IMR-90 (cell line): ENCODE data around the gene SNAP91. TPM values are rescaled to one million over a fixed set of nuclear protein-coding genes. Genes with fewer than 3 reads are reported as not detected.

Experiments
- ATAC-seq: fragments of 200-7000 bp; cut with Tn5 transposase; 2 replicates; pipeline ENCODE4 v1.9.1; 2020; ENCODE audit warnings: low read depth, mild to moderate bottlenecking, moderate library complexity
- BruUV-seq: library from RNA; stranded (reverse); fragments of 400-500 nt; replicated peaks from 2 replicates; lab custom pipeline; 2021; lab: Mats Ljungman, UMichigan
- CTCF ChIA-PET: fragments of 300-600 bp; formaldehyde crosslinking; extraction: SDS; loops from one replicate; lab custom pipeline; 2021; ENCODE audit warnings: antibody characterized with exemption; lab: Yijun Ruan, JAX
- POLR2A ChIA-PET: fragments of 300-600 bp; sonication (Branson Sonifier 250); formaldehyde crosslinking; loops from one replicate; lab custom pipeline; 2022; ENCODE audit warnings: antibody characterized with exemption; ENCODE audit not compliant: unreplicated experiment; lab: Charles Lee
- DNase-seq: peaks from one replicate; pipeline ENCODE4 v3.0.0; 2013
- H2AFZ ChIP-seq: replicated peaks from 2 replicates; pipeline ENCODE3; 2013; ENCODE audit warnings: low read length, mild to moderate bottlenecking; ENCODE audit not compliant: poor library complexity
- H2AK5ac ChIP-seq: 2 replicates; pipeline ENCODE4 v1.6.1; 2013; ENCODE audit warnings: low read depth, low read length, inconsistent platforms
- H2AK9ac ChIP-seq: replicated peaks from 2 replicates; pipeline ENCODE3; 2013; ENCODE audit warnings: mild to moderate bottlenecking, low read depth, low read length, moderate library complexity; ENCODE audit not compliant: poor library complexity
- H2BK120ac ChIP-seq: 2 replicates; pipeline ENCODE4 v1.6.1; 2013; ENCODE audit warnings: low read depth, low read length, inconsistent platforms
- H2BK15ac ChIP-seq: 3 replicates; pipeline ENCODE4 v1.6.1; 2013; ENCODE audit warnings: low read depth, low read length, inconsistent platforms
- H2BK20ac ChIP-seq: 2 replicates; pipeline ENCODE4 v1.6.1; 2013; ENCODE audit warnings: low read depth, mild to moderate bottlenecking, inconsistent platforms, low read length, moderate library complexity
- H2BK5ac ChIP-seq: 2 replicates; pipeline ENCODE4 v1.6.1; 2013; ENCODE audit warnings: mild to moderate bottlenecking, low read depth, low read length, inconsistent platforms; ENCODE audit not compliant: poor library complexity, severe bottlenecking
- H3K14ac ChIP-seq: replicated peaks from 2 replicates; pipeline ENCODE4 v1.6.1; 2013; ENCODE audit warnings: low read depth, low read length, inconsistent platforms
- H3K18ac ChIP-seq: 2 replicates; pipeline ENCODE4 v1.6.1; 2013; ENCODE audit warnings: low read depth, low read length, control low read depth
- H3K23ac ChIP-seq: 2 replicates; pipeline ENCODE4 v1.6.1; 2013; ENCODE audit warnings: low read depth, low read length, inconsistent platforms
- H3K27ac ChIP-seq: 2 replicates; pipeline ENCODE4 v1.5.1; 2013; ENCODE audit warnings: mild to moderate bottlenecking, control low read depth, low read length; ENCODE audit not compliant: insufficient read depth
- H3K27me3 ChIP-seq: 2 replicates; pipeline ENCODE4 v1.6.1; 2013; ENCODE audit warnings: low read length; ENCODE audit not compliant: control insufficient read depth, insufficient read depth
- H3K36me3 ChIP-seq: 2 replicates; pipeline ENCODE4 v1.6.1; 2013; ENCODE audit warnings: low read length, mixed read lengths; ENCODE audit not compliant: control insufficient read depth, insufficient read depth
- H3K4ac ChIP-seq: 2 replicates; pipeline ENCODE4 v1.6.1; 2013; ENCODE audit warnings: low read depth, low read length, inconsistent platforms
- H3K4me1 ChIP-seq: 2 replicates; pipeline ENCODE4 v1.6.1; 2013; ENCODE audit warnings: low read length, mixed read lengths; ENCODE audit not compliant: control insufficient read depth, insufficient read depth
- H3K4me2 ChIP-seq: 2 replicates; pipeline ENCODE4 v1.6.1; 2013; ENCODE audit warnings: low read depth, mild to moderate bottlenecking, control low read depth, low read length, moderate library complexity
- H3K4me3 ChIP-seq: 2 replicates; pipeline ENCODE4 v1.5.1; 2013; ENCODE audit warnings: low read depth, mild to moderate bottlenecking, control low read depth, low read length, moderate library complexity; ENCODE audit not compliant: insufficient read depth
- H3K56ac ChIP-seq: 2 replicates; pipeline ENCODE4 v1.6.1; 2013; ENCODE audit warnings: low read length, inconsistent platforms; ENCODE audit not compliant: insufficient read depth; ENCODE audit errors: extremely low read depth
- H3K79me1 ChIP-seq, 2 experiments: 2 replicates each; pipeline ENCODE4 v1.6.1; 2013; ENCODE audit warnings: low read length in 2 of 2, inconsistent platforms in 1 of 2, low read depth in 1 of 2
- H3K9ac ChIP-seq: 2 replicates; pipeline ENCODE4 v1.6.1; 2013; ENCODE audit warnings: low read depth, low read length, control low read depth
- H3K9me1 ChIP-seq: 2 replicates; pipeline ENCODE4 v1.6.1; 2013; ENCODE audit warnings: low read length, inconsistent platforms; ENCODE audit not compliant: insufficient read depth
- H3K9me3 ChIP-seq: 2 replicates; pipeline ENCODE4 v1.6.1; 2013; ENCODE audit warnings: low read length; ENCODE audit not compliant: control insufficient read depth, insufficient read depth
- H4K20me1 ChIP-seq: 2 replicates; pipeline ENCODE4 v1.6.1; 2013; ENCODE audit warnings: low read length, inconsistent platforms; ENCODE audit not compliant: insufficient read depth
- H4K5ac ChIP-seq: 2 replicates; pipeline ENCODE4 v1.6.1; 2013; ENCODE audit warnings: mild to moderate bottlenecking, low read depth, low read length, control low read depth
- H4K8ac ChIP-seq, 2 experiments: 2 replicates each; pipeline ENCODE4 v1.6.1; 2013; ENCODE audit warnings: low read depth in 2 of 2, low read length in 2 of 2, control low read depth in 1 of 2, inconsistent platforms in 1 of 2
- H4K91ac ChIP-seq: 2 replicates; pipeline ENCODE4 v1.6.1; 2013; ENCODE audit warnings: low read depth, low read length, inconsistent platforms; ENCODE audit not compliant: insufficient read depth
- CEBPB ChIP-seq: IDR thresholded peaks from 2 replicates; pipeline ENCODE4 v1.6.1; 2012; ENCODE audit warnings: low read depth, low read length, improper control_type of control experiment
- CHD1 ChIP-seq: IDR thresholded peaks from 2 replicates; pipeline ENCODE4 v1.6.1; 2012; ENCODE audit warnings: low read depth, low read length, improper control_type of control experiment
- FOS ChIP-seq: fragments of 150-350 bp; IDR thresholded peaks from 2 replicates; pipeline ENCODE4 v1.6.1; 2016; ENCODE audit warnings: low read depth, low read length
- MAZ ChIP-seq: IDR thresholded peaks from 2 replicates; pipeline ENCODE4 v1.6.1; 2012; ENCODE audit warnings: low read depth, mild to moderate bottlenecking, low read length, improper control_type of control experiment, moderate library complexity, borderline replicate concordance
- MXI1 ChIP-seq: IDR thresholded peaks from 2 replicates; pipeline ENCODE4 v1.6.1; 2012; ENCODE audit warnings: low read depth, mild to moderate bottlenecking, low read length, moderate library complexity, borderline replicate concordance
- NFE2L2 ChIP-seq: fragments of 150-350 bp; IDR thresholded peaks from 2 replicates; pipeline ENCODE4 v1.6.1; 2016; ENCODE audit warnings: low read depth, mild to moderate bottlenecking, low read length
- POLR2A ChIP-seq: IDR thresholded peaks from 2 replicates; pipeline ENCODE4 v1.6.1; 2012; ENCODE audit warnings: mild to moderate bottlenecking, low read depth, low read length
- RAD21 ChIP-seq: IDR thresholded peaks from 2 replicates; pipeline ENCODE4 v1.6.1; 2012; ENCODE audit warnings: low read length, improper control_type of control experiment
- RCOR1 ChIP-seq: IDR thresholded peaks from 2 replicates; pipeline ENCODE4 v1.6.1; 2012; ENCODE audit warnings: mild to moderate bottlenecking, low read length, improper control_type of control experiment; ENCODE audit not compliant: insufficient replicate concordance
- USF2 ChIP-seq: fragments of 150-350 bp; IDR thresholded peaks from 2 replicates; pipeline ENCODE4 v1.6.1; 2017; ENCODE audit warnings: mild to moderate bottlenecking, antibody characterized with exemption, low read length, low read depth
- WGBS, 2 experiments: methylation state at CpG; one replicate each; pipeline versions ENCODE4 v1.1.5 to v1.1.7; 2013; ENCODE audit warnings: missing lambda C conversion rate in 2 of 2; ENCODE audit not compliant: insufficient read length in 1 of 2; ENCODE audit errors: extremely low coverage in 2 of 2; 5-methylcytosine and 5-hydroxymethylcytosine counted together
- dilution Hi-C: fragments of 300-500 bp; cut with HindIII; formaldehyde crosslinking; loops from one replicate; pipeline ENCODE4 v1.14.3; 2018; ENCODE audit warnings: low sequenced_read_pairs; ENCODE audit not compliant: unreplicated experiment
- in situ Hi-C: fragments of 300-500 bp; cut with MboI; formaldehyde crosslinking; loops from 3 replicates; pipeline ENCODE4 v1.14.3; 2019; ENCODE audit warnings: low sequenced_read_pairs, inconsistent platforms, mixed read lengths
- intact Hi-C: fragments of 100-400 bp; cut with micrococcal nuclease; formaldehyde crosslinking; loops from 2 replicates; pipeline ENCODE4 v1.10.0; 2022
- polyA plus RNA-seq, 3 experiments: library from polyadenylated mRNA; depleted of rRNA; stranded (reverse); fragments of >200 nt; gene quantifications; 2 replicates each; pipeline ENCODE4 v1.2.3, GENCODE V29; 2012; ENCODE audit warnings: low replicate concordance in 1 of 3
- total RNA-seq: library from RNA; depleted of rRNA; stranded (reverse); fragments of >200 nt; gene quantifications from 2 replicates; pipeline ENCODE4 v1.2.3, GENCODE V29; 2012
- TF ChIP-seq, protein P1 (sequence below): conservative IDR thresholded peaks from 2 replicates; pipeline ENCODE4 v1.5.1; 2012; ENCODE audit warnings: mild to moderate bottlenecking, low read depth, low read length, improper control_type of control experiment

SNAP91 gene
- total and polyA plus RNA-seq, 2 of the 4 experiments (the other 2 are of a cell fraction): not detected

- Histone ChIP-seq H3K4me1 (no peaks in the 10 kb centered on the region), H3K9ac (no peak overlapping the region), H3K9me1 (no peaks in the 10 kb centered on the region), H2BK120ac (no peak overlapping the region), H2BK20ac (no peak overlapping the region), H3K4me2 (no peak overlapping the region), H3K9me3 (no peaks in the 10 kb centered on the region), H3K14ac (no peak overlapping the region), H3K4ac (no peak overlapping the region), H2AK5ac (no peak overlapping the region), H3K56ac (no peak overlapping the region), H3K36me3 (no peaks in the 10 kb centered on the region), H2BK5ac (no peak overlapping the region), H4K91ac (no peak overlapping the region), H3K79me1 (no peaks in the 10 kb centered on the region), H3K4me3 (no peak overlapping the region), H4K20me1 (no peaks in the 10 kb centered on the region), H4K5ac (no peak overlapping the region), H2AK9ac (no peak overlapping the region), H3K27me3 (no peaks in the 10 kb centered on the region), H3K27ac (no peak overlapping the region), H3K23ac (no peak overlapping the region), H2AFZ (no peak overlapping the region), H3K18ac (no peak overlapping the region), H2BK15ac (no peak overlapping the region), H4K8ac (no peak overlapping the region)
- ATAC-seq: no peak
- no CpG with 5 or more reads among the region's 15 CpGs for WGBS, 2 experiments
- no peak for TF ChIP-seq NFE2L2
- TF ChIP-seq RCOR1: no peak
- no peak for TF ChIP-seq USF2
- TF ChIP-seq, protein P1, sequence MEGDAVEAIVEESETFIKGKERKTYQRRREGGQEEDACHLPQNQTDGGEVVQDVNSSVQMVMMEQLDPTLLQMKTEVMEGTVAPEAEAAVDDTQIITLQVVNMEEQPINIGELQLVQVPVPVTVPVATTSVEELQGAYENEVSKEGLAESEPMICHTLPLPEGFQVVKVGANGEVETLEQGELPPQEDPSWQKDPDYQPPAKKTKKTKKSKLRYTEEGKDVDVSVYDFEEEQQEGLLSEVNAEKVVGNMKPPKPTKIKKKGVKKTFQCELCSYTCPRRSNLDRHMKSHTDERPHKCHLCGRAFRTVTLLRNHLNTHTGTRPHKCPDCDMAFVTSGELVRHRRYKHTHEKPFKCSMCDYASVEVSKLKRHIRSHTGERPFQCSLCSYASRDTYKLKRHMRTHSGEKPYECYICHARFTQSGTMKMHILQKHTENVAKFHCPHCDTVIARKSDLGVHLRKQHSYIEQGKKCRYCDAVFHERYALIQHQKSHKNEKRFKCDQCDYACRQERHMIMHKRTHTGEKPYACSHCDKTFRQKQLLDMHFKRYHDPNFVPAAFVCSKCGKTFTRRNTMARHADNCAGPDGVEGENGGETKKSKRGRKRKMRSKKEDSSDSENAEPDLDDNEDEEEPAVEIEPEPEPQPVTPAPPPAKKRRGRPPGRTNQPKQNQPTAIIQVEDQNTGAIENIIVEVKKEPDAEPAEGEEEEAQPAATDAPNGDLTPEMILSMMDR: no peak
- TF ChIP-seq MXI1: no peak
- TF ChIP-seq FOS: no peak
- no peak for TF ChIP-seq CHD1
- no peak for TF ChIP-seq MAZ
- no peak for TF ChIP-seq CEBPB
- TF ChIP-seq POLR2A: no peak
- TF ChIP-seq RAD21: no peak
- in situ Hi-C loops: no loop called here
- intact Hi-C loops: no loop called here
- no peak for DNase-seq
- CTCF ChIA-PET: no interaction called here
- POLR2A ChIA-PET: no interaction called here
- no TSS peak for BruUV-seq
- dilution Hi-C loops: no loop called here
These were observed 8.9 kb upstream of the SNAP91 start for GRCh38 chr6:83717809-83718208.
